Mesendoderm (in vitro differentiated cells): ENCODE results near the gene LIN54. TPM values are rescaled to one million over a fixed set of nuclear protein-coding genes. Genes with fewer than 3 reads are reported as not detected.
"Not testable (repeated sequence)": the region's sequence is repeated elsewhere in the genome, so short reads cannot be mapped to it uniquely, and the experiment has no call there.

Experiments used
- DNase-seq: peaks from one replicate; pipeline ENCODE4 v3.0.0; 2013
- H2AK5ac ChIP-seq: 2 replicates; pipeline ENCODE4 v1.6.1; 2013; ENCODE audit warnings: low read length, inconsistent platforms
- H2BK120ac ChIP-seq: 2 replicates; pipeline ENCODE4 v1.6.1; 2013; ENCODE audit warnings: low read depth, mild to moderate bottlenecking, low read length, moderate library complexity, mixed read lengths
- H2BK15ac ChIP-seq: replicated peaks from 2 replicates; pipeline ENCODE4 v1.6.1; 2013; ENCODE audit warnings: low read depth, mild to moderate bottlenecking, moderate library complexity
- H2BK5ac ChIP-seq: 2 replicates; pipeline ENCODE4 v1.6.1; 2013; ENCODE audit warnings: low read length, inconsistent platforms
- H3K18ac ChIP-seq: 2 replicates; pipeline ENCODE4 v1.6.1; 2013; ENCODE audit warnings: mild to moderate bottlenecking, low read length, mixed read lengths
- H3K23ac ChIP-seq: one replicate; pipeline ENCODE4 v1.6.1; 2013; ENCODE audit warnings: low read length
- H3K27ac ChIP-seq: 2 replicates; pipeline ENCODE4 v1.5.1; 2013; ENCODE audit warnings: low read depth, mild to moderate bottlenecking, inconsistent platforms, low read length, moderate library complexity
- H3K27me3 ChIP-seq: 2 replicates; pipeline ENCODE4 v1.6.1; 2013; ENCODE audit warnings: low read length, control low read depth, mild to moderate bottlenecking, inconsistent platforms; ENCODE audit not compliant: insufficient read depth, poor library complexity
- H3K36me3 ChIP-seq: 2 replicates; pipeline ENCODE4 v1.6.1; 2013; ENCODE audit warnings: low read length, inconsistent platforms; ENCODE audit not compliant: control insufficient read depth, insufficient read depth
- H3K4ac ChIP-seq: one replicate; pipeline ENCODE4 v1.6.1; 2013; ENCODE audit warnings: low read depth, mild to moderate bottlenecking, low read length, moderate library complexity
- H3K4me1 ChIP-seq: 2 replicates; pipeline ENCODE4 v1.6.1; 2013; ENCODE audit warnings: low read depth, low read length, inconsistent platforms; ENCODE audit not compliant: control insufficient read depth
- H3K4me2 ChIP-seq: 2 replicates; pipeline ENCODE4 v1.6.1; 2013; ENCODE audit warnings: low read length
- H3K4me3 ChIP-seq: 2 replicates; pipeline ENCODE4 v1.5.1; 2013; ENCODE audit warnings: mild to moderate bottlenecking, low read length
- H3K56ac ChIP-seq: one replicate; pipeline ENCODE4 v1.6.1; 2013; ENCODE audit warnings: low read length
- H3K79me1 ChIP-seq: 2 replicates; pipeline ENCODE4 v1.6.1; 2013; ENCODE audit warnings: low read length, inconsistent platforms
- H3K79me2 ChIP-seq: 2 replicates; pipeline ENCODE4 v1.6.1; 2013; ENCODE audit warnings: mild to moderate bottlenecking, low read length; ENCODE audit not compliant: control insufficient read depth, insufficient read depth
- H3K9ac ChIP-seq: 2 replicates; pipeline ENCODE4 v1.6.1; 2013; ENCODE audit warnings: low read length, inconsistent platforms
- H4K5ac ChIP-seq: one replicate; pipeline ENCODE4 v1.6.1; 2013; ENCODE audit warnings: low read length
- H4K8ac ChIP-seq: one replicate; pipeline ENCODE4 v1.6.1; 2013; ENCODE audit warnings: low read depth, mild to moderate bottlenecking, control low read depth, low read length, moderate library complexity
- WGBS: extraction: QIAGEN DNeasy Blood & Tissue Kit; methylation state at CpG from one replicate; pipeline ENCODE4 v1.1.7; 2013; ENCODE audit warnings: low lambda C conversion rate, missing lambda C conversion rate; ENCODE audit not compliant: insufficient coverage; ENCODE audit errors: extremely low coverage; 5-methylcytosine and 5-hydroxymethylcytosine counted together
- polyA plus RNA-seq, 2 experiments: library from polyadenylated mRNA; stranded (reverse); fragments of 200-250 nt; gene quantifications; one replicate each; pipeline ENCODE4 v1.2.3, GENCODE V29; 2013

LIN54 gene
- 11.5 TPM for polyA plus RNA-seq (2013, experiment 1 of 2)
- 11.1 TPM for polyA plus RNA-seq (2013, experiment 2 of 2)

DNA sequence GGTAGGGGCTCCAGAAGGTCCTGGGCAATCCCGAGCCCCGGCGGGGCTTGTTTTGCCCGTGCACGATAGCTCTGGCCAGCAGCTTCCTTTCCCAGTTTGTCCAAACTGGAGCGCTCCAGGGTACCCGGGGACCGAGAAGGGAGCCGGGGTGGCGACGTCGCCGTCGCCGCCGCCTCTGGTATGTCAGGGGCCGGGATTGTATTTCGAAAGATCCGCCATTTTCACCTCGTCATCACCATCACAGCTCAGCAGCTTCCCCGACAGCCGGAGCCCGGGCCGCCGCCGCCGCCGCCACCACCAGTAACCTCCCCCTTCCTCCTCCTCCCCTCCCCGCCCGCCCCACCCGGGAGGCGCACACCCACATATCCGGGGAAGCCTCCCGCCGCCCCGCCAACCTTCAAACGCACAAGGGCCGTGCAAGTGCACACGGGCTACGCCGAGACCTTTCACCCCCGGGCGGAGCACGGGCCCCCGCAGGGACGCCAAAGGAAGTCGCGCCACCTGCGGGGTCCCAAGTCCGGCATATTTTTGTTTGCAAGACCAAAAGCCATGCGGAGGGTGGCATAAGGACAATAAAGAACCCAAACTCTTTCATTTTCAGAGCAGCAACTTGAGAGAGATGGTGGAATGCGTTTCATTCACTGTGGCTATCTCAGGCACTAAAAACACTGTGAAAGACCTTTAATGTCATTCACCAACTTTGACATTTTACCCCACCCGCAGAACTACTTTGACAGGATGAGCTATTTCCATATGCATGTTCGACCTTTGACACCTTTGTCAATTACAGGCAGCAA is at the start of gene LIN54:
Gene LIN54 (minus strand): TSS at position 302 of the 797 bp plus-strand sequence. CDS start 25,979 bp downstream, outside the sequence.
- Histone ChIP-seq H3K56ac (peak within 1 kb of the TSS; percentile 86), H2AK5ac (no peak within 1 kb of the TSS), H2BK120ac (peak within 1 kb of the TSS; percentile 67), H3K79me1 (peaks cover 2% of the 10 kb centered on the region), H2BK15ac (peak within 1 kb of the TSS; percentile 98), H3K79me2 (peaks cover 3% of the 10 kb centered on the region), H3K4ac (peak within 1 kb of the TSS; percentile 48), H3K4me1 (peaks cover 2% of the 10 kb centered on the region), H3K27ac (peak within 1 kb of the TSS; percentile 83), H3K36me3 (no peaks in the 10 kb centered on the region), H3K18ac (peak within 1 kb of the TSS; percentile 100), H3K4me3 (peak within 1 kb of the TSS; percentile 74), H3K9ac (peak within 1 kb of the TSS; percentile 81), H2BK5ac (no peak within 1 kb of the TSS), H4K5ac (no peak within 1 kb of the TSS), H3K4me2 (peak within 1 kb of the TSS; percentile 41), H4K8ac (peak within 1 kb of the TSS; percentile 84), H3K23ac (no peak within 1 kb of the TSS), H3K27me3 (peaks cover 2% of the 10 kb centered on the region)
- WGBS: no CpG with 5 or more reads among the region's 54 CpGs
- peak; percentile 80 for DNase-seq

DNA sequence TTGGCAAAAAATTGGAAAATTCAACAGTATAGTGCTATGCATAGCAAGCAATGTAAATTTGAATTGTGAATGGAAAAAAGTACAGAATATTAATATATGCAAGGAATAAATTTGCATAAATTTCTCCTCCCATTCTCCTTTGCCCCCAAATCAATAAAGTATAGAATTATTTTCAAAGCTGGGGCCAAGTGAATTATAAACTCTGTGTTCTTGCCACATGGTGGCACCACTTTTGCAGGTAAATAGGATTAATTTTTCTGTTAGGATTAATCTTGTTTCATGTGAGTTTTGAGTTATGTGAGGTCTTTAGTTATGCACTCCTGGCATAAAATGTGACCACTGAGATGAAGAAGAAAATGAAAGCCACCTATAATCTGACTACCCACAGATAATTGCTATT is 44.3 kb upstream of the LIN54 start:
- no peaks in the 10 kb centered on the region for H3K36me3 ChIP-seq
- no peak overlapping the region for H3K27ac ChIP-seq
- H3K27me3 ChIP-seq: no peaks in the 10 kb centered on the region
- no peak overlapping the region for H3K18ac ChIP-seq
- no peak overlapping the region for H4K5ac ChIP-seq
- H3K4ac ChIP-seq: no peak overlapping the region
- no peaks in the 10 kb centered on the region for H3K79me2 ChIP-seq
- no peak overlapping the region for H3K9ac ChIP-seq
- H2AK5ac ChIP-seq: no peak overlapping the region
- H4K8ac ChIP-seq: no peak overlapping the region
- H2BK15ac ChIP-seq: no peak overlapping the region
- no peak for DNase-seq
- no peaks in the 10 kb centered on the region for H3K4me1 ChIP-seq
- no peak overlapping the region for H2BK120ac ChIP-seq
- H3K4me2 ChIP-seq: no peak overlapping the region
- no peak overlapping the region for H3K4me3 ChIP-seq
- H3K79me1 ChIP-seq: no peaks in the 10 kb centered on the region
- H2BK5ac ChIP-seq: no peak overlapping the region
- no peak overlapping the region for H3K56ac ChIP-seq
- H3K23ac ChIP-seq: no peak overlapping the region

DNA sequence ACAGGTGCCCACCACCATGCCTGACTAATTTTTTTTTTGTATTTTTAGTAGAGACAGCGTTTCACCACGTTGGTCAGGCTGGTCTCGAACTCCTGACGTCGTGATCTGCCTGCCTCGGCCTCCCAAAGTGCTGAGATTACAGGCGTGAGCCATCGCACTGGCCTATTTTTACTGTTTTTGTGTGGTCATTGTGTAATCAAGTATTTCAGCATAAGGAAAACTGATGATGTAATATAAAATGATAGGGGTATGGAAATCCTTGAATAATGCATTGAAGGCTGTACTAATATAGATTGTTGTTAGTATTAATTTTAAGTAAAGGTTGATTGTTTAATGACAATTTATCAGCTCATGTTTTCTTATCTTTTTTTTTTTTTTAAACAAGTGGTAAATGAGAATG is 38.2 kb upstream of the LIN54 start:
- H3K79me2 ChIP-seq, H2BK120ac ChIP-seq, H2BK5ac ChIP-seq, H3K36me3 ChIP-seq, H3K4me2 ChIP-seq, H3K4ac ChIP-seq, H3K4me3 ChIP-seq, H2BK15ac ChIP-seq, H3K27ac ChIP-seq, H3K79me1 ChIP-seq, H3K56ac ChIP-seq, H2AK5ac ChIP-seq, H3K9ac ChIP-seq, H3K4me1 ChIP-seq, H3K18ac ChIP-seq, DNase-seq, H4K8ac ChIP-seq, H3K27me3 ChIP-seq, H4K5ac ChIP-seq, H3K23ac ChIP-seq: not testable (repeated sequence)
- WGBS: no CpG with 5 or more reads among the region's 8 CpGs

DNA sequence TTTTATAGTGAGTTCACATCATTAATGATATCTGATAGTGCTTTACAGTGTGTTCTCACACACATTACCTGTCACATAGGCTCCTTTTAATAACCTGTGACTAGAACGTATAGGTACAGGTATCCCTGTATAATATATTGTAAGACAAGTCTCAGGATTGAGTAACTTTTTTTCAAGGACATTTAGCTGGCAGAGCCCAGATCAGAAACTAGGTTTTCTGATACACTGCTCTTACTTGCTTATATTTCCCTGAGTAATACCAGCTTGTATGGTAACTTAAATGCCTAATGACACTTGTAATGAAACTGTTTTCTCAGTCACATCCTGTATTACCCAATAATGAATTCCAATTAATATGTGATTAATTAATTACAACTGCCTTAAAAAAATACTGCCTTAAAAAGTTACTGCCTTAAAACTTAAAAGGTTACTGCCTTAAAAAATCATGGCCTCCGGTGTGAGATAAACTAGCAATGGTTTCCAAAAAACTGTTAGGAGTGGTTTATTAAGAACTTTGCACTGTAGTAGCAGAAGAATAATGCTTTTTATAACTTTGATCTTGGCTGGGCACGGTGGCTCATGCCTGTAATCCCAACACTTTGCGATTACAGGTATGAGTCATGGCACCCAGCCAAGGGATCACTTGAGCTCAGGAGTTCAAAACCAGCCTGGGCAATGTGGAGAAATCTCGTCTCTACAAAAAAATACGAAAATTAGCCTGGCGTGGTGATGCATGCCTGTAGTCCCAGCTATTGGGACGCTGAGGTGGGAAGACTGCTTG is 36.3 kb upstream of the LIN54 start:
- no CpG with 5 or more reads among the region's 8 CpGs for WGBS
- Histone ChIP-seq H3K23ac (no peak overlapping the region), H3K4me3 (no peak overlapping the region)

GRCh38 chr4:83043801-83044407 is 33.3 kb upstream of the LIN54 start:
- H2BK120ac ChIP-seq: no peak overlapping the region
- H3K79me2 ChIP-seq: peaks cover 7% of the 10 kb centered on the region
- H3K9ac ChIP-seq: no peak overlapping the region
- H3K36me3 ChIP-seq: no peaks in the 10 kb centered on the region
- no peak overlapping the region for H3K4me3 ChIP-seq
- no peak overlapping the region for H3K18ac ChIP-seq
- H3K4me2 ChIP-seq: no peak overlapping the region
- peaks cover 8% of the 10 kb centered on the region for H3K79me1 ChIP-seq
- H3K23ac ChIP-seq: no peak overlapping the region
- no peak overlapping the region for H2BK15ac ChIP-seq
- no peak overlapping the region for H2BK5ac ChIP-seq
- H3K27ac ChIP-seq: no peak overlapping the region
- H3K27me3 ChIP-seq: no peaks in the 10 kb centered on the region
- no peak for DNase-seq
- H4K8ac ChIP-seq: no peak overlapping the region
- H3K56ac ChIP-seq: no peak overlapping the region
- no peak overlapping the region for H3K4ac ChIP-seq
- WGBS: no CpG with 5 or more reads among the region's 14 CpGs
- H3K4me1 ChIP-seq: no peaks in the 10 kb centered on the region
- H2AK5ac ChIP-seq: no peak overlapping the region
- no peak overlapping the region for H4K5ac ChIP-seq

More for the DNA sequence above, 36.3 kb upstream of the LIN54 start:
- Histone ChIP-seq H4K8ac (no peak overlapping the region), H3K79me1 (peaks cover 2% of the 10 kb centered on the region), H2BK15ac (no peak overlapping the region), H3K18ac (no peak overlapping the region), H3K4me2 (no peak overlapping the region), H3K27ac (no peak overlapping the region), H2BK5ac (no peak overlapping the region), H3K27me3 (no peaks in the 10 kb centered on the region), H3K9ac (no peak overlapping the region), H3K79me2 (no peaks in the 10 kb centered on the region), H2AK5ac (no peak overlapping the region), H3K4ac (no peak overlapping the region), H3K36me3 (no peaks in the 10 kb centered on the region), H3K4me1 (no peaks in the 10 kb centered on the region), H2BK120ac (no peak overlapping the region), H3K56ac (no peak overlapping the region), H4K5ac (no peak overlapping the region)
- no peak for DNase-seq
